Measurements from ENCODE around the gene MMP14. TPM values are rescaled to one million over a fixed set of nuclear protein-coding genes. Genes with fewer than 3 reads are reported as not detected.
"Not testable (repeated sequence)": the region's sequence is repeated elsewhere in the genome, so short reads cannot be mapped to it uniquely, and the experiment has no call there.

MMP14 gene
- 21.2 TPM for total RNA-seq
- polyA plus RNA-seq = 69.5 TPM
- long read RNA-seq, donor 1 = 0 reads
- long read RNA-seq, donor 2 = 0 reads
- long read RNA-seq, donor 3, partial matches to known transcripts = 0 of 3 reads
- long read RNA-seq, donor 3, other reads (novel, unspliced or antisense) = 0 of 3 reads
- long read RNA-seq, donor 4, partial matches to known transcripts = 0 of 6 reads
- long read RNA-seq, donor 4, other reads (novel, unspliced or antisense) = 0 of 6 reads
- long read RNA-seq, donor 5, partial matches to known transcripts = 0 of 6 reads
- long read RNA-seq, donor 5, other reads (novel, unspliced or antisense) = 0 of 6 reads
- long read RNA-seq, donor 6, partial matches to known transcripts = 0 of 4 reads
- long read RNA-seq, donor 6, other reads (novel, unspliced or antisense) = 0 of 4 reads
- long read RNA-seq, donor 7, partial matches to known transcripts = 0 of 3 reads
- long read RNA-seq, donor 7, other reads (novel, unspliced or antisense) = 0 of 3 reads
- long read RNA-seq, donor 8, partial matches to known transcripts = 0 of 5 reads
- long read RNA-seq, donor 8, other reads (novel, unspliced or antisense) = 0 of 5 reads
- long read RNA-seq, donor 9, partial matches to known transcripts = 0 of 2 reads
- long read RNA-seq, donor 9, other reads (novel, unspliced or antisense) = 0 of 2 reads
- long read RNA-seq, donor 10, partial matches to known transcripts = 0 of 3 reads
- long read RNA-seq, donor 10, other reads (novel, unspliced or antisense) = 0 of 3 reads

- 16% methylated on average over 46 of the region's 46 CpGs for WGBS
- H3K36me3 ChIP-seq (ENCODE audit: control insufficient read depth in 2 of 2, insufficient read depth in 2 of 2, low read length in 1 of 2) = peaks cover 22 to 34% of the 10 kb centered on the region in 2 donors
- H3K27ac ChIP-seq (ENCODE audit: low read depth in 1 of 2, low read length in 1 of 2) = peak within 1 kb of the TSS; percentile 24 to 71
- peaks cover 25 to 50% of the 10 kb centered on the region in 2 donors for H3K27me3 ChIP-seq (ENCODE audit: control insufficient read depth in 2 of 2, insufficient read depth in 1 of 2, low read length in 1 of 2)
- H3K4me3 ChIP-seq (ENCODE audit: low read length in 2 of 2) = peak within 1 kb of the TSS; percentile 32 to 36
- H3K4me1 ChIP-seq (ENCODE audit: control insufficient read depth in 2 of 2, insufficient read depth in 2 of 2, low read length in 2 of 2) = peaks cover 4 to 27% of the 10 kb centered on the region in 2 donors
- no peak for DNase-seq (ENCODE audit: low read depth in 6 of 9, low spot score in 9 of 9)
- no peaks in the 10 kb centered on the region for H3K9me3 ChIP-seq (ENCODE audit: control insufficient read depth in 2 of 2, insufficient read depth in 1 of 2, low read length in 1 of 2)
Measured at GRCh38 chr14:22836301-22837113, at the start of gene MMP14. Gene MMP14, plus strand, starts transcription at chr14:22836585. Its CDS starts 233 bp downstream, at chr14:22836818.

- no peak for DNase-seq (ENCODE audit: low read depth in 6 of 9, low spot score in 9 of 9)
- no peaks in the 10 kb centered on the region for H3K9me3 ChIP-seq (ENCODE audit: control insufficient read depth in 2 of 2, insufficient read depth in 1 of 2, low read length in 1 of 2)
Measured at GRCh38 chr14:22786685-22787084, 49.7 kb upstream of the MMP14 start.

GRCh38 chr14:22791301-22791700 lies 45.1 kb upstream of the MMP14 start:
- H3K4me3 ChIP-seq (ENCODE audit: low read length in 2 of 2) = no peak overlapping the region
- no peaks in the 10 kb centered on the region for H3K4me1 ChIP-seq (ENCODE audit: control insufficient read depth in 2 of 2, insufficient read depth in 2 of 2, low read length in 2 of 2)
- H3K36me3 ChIP-seq (ENCODE audit: control insufficient read depth in 2 of 2, insufficient read depth in 2 of 2, low read length in 1 of 2) = no peaks in the 10 kb centered on the region
- WGBS = 93% methylated on average over 3 of the region's 3 CpGs
- DNase-seq (ENCODE audit: low read depth in 6 of 9, low spot score in 9 of 9) = no peak
- no peaks in the 10 kb centered on the region for H3K9me3 ChIP-seq (ENCODE audit: control insufficient read depth in 2 of 2, insufficient read depth in 1 of 2, low read length in 1 of 2)
- H3K27me3 ChIP-seq (ENCODE audit: control insufficient read depth in 2 of 2, insufficient read depth in 1 of 2, low read length in 1 of 2) = no peaks in the 10 kb centered on the region
- H3K27ac ChIP-seq (ENCODE audit: low read depth in 1 of 2, low read length in 1 of 2) = no peak overlapping the region

More at GRCh38 chr14:22786685-22787084, 49.7 kb upstream of the MMP14 start:
- H3K4me3 ChIP-seq (ENCODE audit: low read length in 2 of 2) = no peak overlapping the region
- H3K36me3 ChIP-seq (ENCODE audit: control insufficient read depth in 2 of 2, insufficient read depth in 2 of 2, low read length in 1 of 2) = no peaks in the 10 kb centered on the region
- H3K27ac ChIP-seq (ENCODE audit: low read depth in 1 of 2, low read length in 1 of 2) = no peak overlapping the region
- WGBS = over 99% methylated on average over 4 of the region's 4 CpGs
- no peaks in the 10 kb centered on the region for H3K4me1 ChIP-seq (ENCODE audit: control insufficient read depth in 2 of 2, insufficient read depth in 2 of 2, low read length in 2 of 2)
- no peaks in the 10 kb centered on the region for H3K27me3 ChIP-seq (ENCODE audit: control insufficient read depth in 2 of 2, insufficient read depth in 1 of 2, low read length in 1 of 2)

GRCh38 chr14:22792158-22792557 lies 44.2 kb upstream of the MMP14 start:
- 96% methylated on average over 2 of the region's 2 CpGs for whole genome bisulfite sequencing
- no peaks in the 10 kb centered on the region for H3K9me3 ChIP-seq (ENCODE audit: control insufficient read depth in 2 of 2, insufficient read depth in 1 of 2, low read length in 1 of 2)
- H3K36me3 ChIP-seq (ENCODE audit: control insufficient read depth in 2 of 2, insufficient read depth in 2 of 2, low read length in 1 of 2) = no peaks in the 10 kb centered on the region
- H3K4me1 ChIP-seq (ENCODE audit: control insufficient read depth in 2 of 2, insufficient read depth in 2 of 2, low read length in 2 of 2) = no peaks in the 10 kb centered on the region
- H3K4me3 ChIP-seq (ENCODE audit: low read length in 2 of 2) = no peak overlapping the region
- no peaks in the 10 kb centered on the region for H3K27me3 ChIP-seq (ENCODE audit: control insufficient read depth in 2 of 2, insufficient read depth in 1 of 2, low read length in 1 of 2)
- H3K27ac ChIP-seq (ENCODE audit: low read depth in 1 of 2, low read length in 1 of 2) = no peak overlapping the region
- no peak for DNase-seq (ENCODE audit: low read depth in 6 of 9, low spot score in 9 of 9)

GRCh38 chr14:22793550-22793949 lies 42.8 kb upstream of the MMP14 start:
- not testable (repeated sequence) for DNase-seq (ENCODE audit: low read depth in 6 of 9, low spot score in 9 of 9); H3K27ac ChIP-seq (ENCODE audit: low read depth in 1 of 2, low read length in 1 of 2); H3K36me3 ChIP-seq (ENCODE audit: control insufficient read depth in 2 of 2, insufficient read depth in 2 of 2, low read length in 1 of 2); H3K4me3 ChIP-seq (ENCODE audit: low read length in 2 of 2); H3K27me3 ChIP-seq (ENCODE audit: control insufficient read depth in 2 of 2, insufficient read depth in 1 of 2, low read length in 1 of 2); H3K9me3 ChIP-seq (ENCODE audit: control insufficient read depth in 2 of 2, insufficient read depth in 1 of 2, low read length in 1 of 2); H3K4me1 ChIP-seq (ENCODE audit: control insufficient read depth in 2 of 2, insufficient read depth in 2 of 2, low read length in 2 of 2)
- WGBS = 92% methylated on average over 5 of the region's 5 CpGs

- H3K36me3 ChIP-seq (ENCODE audit: control insufficient read depth in 2 of 2, insufficient read depth in 2 of 2, low read length in 1 of 2) = no peaks in the 10 kb centered on the region
- no peaks in the 10 kb centered on the region for H3K4me1 ChIP-seq (ENCODE audit: control insufficient read depth in 2 of 2, insufficient read depth in 2 of 2, low read length in 2 of 2)
- H3K9me3 ChIP-seq (ENCODE audit: control insufficient read depth in 2 of 2, insufficient read depth in 1 of 2, low read length in 1 of 2) = no peaks in the 10 kb centered on the region
- DNase-seq (ENCODE audit: low read depth in 6 of 9, low spot score in 9 of 9) = no peak
- 77% methylated on average over 5 of the region's 5 CpGs for WGBS
- H3K27ac ChIP-seq (ENCODE audit: low read depth in 1 of 2, low read length in 1 of 2) = no peak overlapping the region
- no peaks in the 10 kb centered on the region for H3K27me3 ChIP-seq (ENCODE audit: control insufficient read depth in 2 of 2, insufficient read depth in 1 of 2, low read length in 1 of 2)
- no peak overlapping the region for H3K4me3 ChIP-seq (ENCODE audit: low read length in 2 of 2)
Measured at GRCh38 chr14:22793976-22794375, 42.4 kb upstream of the MMP14 start.

- no peak overlapping the region for H3K4me3 ChIP-seq (ENCODE audit: low read length in 2 of 2)
- H3K9me3 ChIP-seq (ENCODE audit: control insufficient read depth in 2 of 2, insufficient read depth in 1 of 2, low read length in 1 of 2) = no peaks in the 10 kb centered on the region
- no peaks in the 10 kb centered on the region for H3K4me1 ChIP-seq (ENCODE audit: control insufficient read depth in 2 of 2, insufficient read depth in 2 of 2, low read length in 2 of 2)
- H3K36me3 ChIP-seq (ENCODE audit: control insufficient read depth in 2 of 2, insufficient read depth in 2 of 2, low read length in 1 of 2) = no peaks in the 10 kb centered on the region
- H3K27ac ChIP-seq (ENCODE audit: low read depth in 1 of 2, low read length in 1 of 2) = no peak overlapping the region
- DNase-seq (ENCODE audit: low read depth in 6 of 9, low spot score in 9 of 9) = no peak
- H3K27me3 ChIP-seq (ENCODE audit: control insufficient read depth in 2 of 2, insufficient read depth in 1 of 2, low read length in 1 of 2) = no peaks in the 10 kb centered on the region
- 96% methylated on average over 7 of the region's 7 CpGs for WGBS
Measured at GRCh38 chr14:22794551-22794951, 41.8 kb upstream of the MMP14 start.

- H3K4me3 ChIP-seq (ENCODE audit: low read length in 2 of 2) = no peak overlapping the region
- no peaks in the 10 kb centered on the region for H3K4me1 ChIP-seq (ENCODE audit: control insufficient read depth in 2 of 2, insufficient read depth in 2 of 2, low read length in 2 of 2)
- H3K9me3 ChIP-seq (ENCODE audit: control insufficient read depth in 2 of 2, insufficient read depth in 1 of 2, low read length in 1 of 2) = no peaks in the 10 kb centered on the region
- DNase-seq (ENCODE audit: low read depth in 6 of 9, low spot score in 9 of 9) = no peak
- H3K27me3 ChIP-seq (ENCODE audit: control insufficient read depth in 2 of 2, insufficient read depth in 1 of 2, low read length in 1 of 2) = no peaks in the 10 kb centered on the region
- no peaks in the 10 kb centered on the region for H3K36me3 ChIP-seq (ENCODE audit: control insufficient read depth in 2 of 2, insufficient read depth in 2 of 2, low read length in 1 of 2)
- WGBS = 80% methylated on average over 5 of the region's 5 CpGs
- no peak overlapping the region for H3K27ac ChIP-seq (ENCODE audit: low read depth in 1 of 2, low read length in 1 of 2)
Measured at GRCh38 chr14:22796087-22796707, 40.2 kb upstream of the MMP14 start.

Data from thymus (tissue), 14 donors.